Activated CD4-positive, alpha-beta T cell treated with anti-CD3 and anti-CD28 coated beads for 24 hours (primary cell): Measurements from ENCODE around the gene SDR39U1.

Experiments used
- DNase-seq, 2 donors: peaks; one replicate each; pipeline ENCODE4 v3.0.0-alpha.2; 2020; ENCODE audit warnings: low read depth in 2 of 2

The SDR39U1 gene

DNA sequence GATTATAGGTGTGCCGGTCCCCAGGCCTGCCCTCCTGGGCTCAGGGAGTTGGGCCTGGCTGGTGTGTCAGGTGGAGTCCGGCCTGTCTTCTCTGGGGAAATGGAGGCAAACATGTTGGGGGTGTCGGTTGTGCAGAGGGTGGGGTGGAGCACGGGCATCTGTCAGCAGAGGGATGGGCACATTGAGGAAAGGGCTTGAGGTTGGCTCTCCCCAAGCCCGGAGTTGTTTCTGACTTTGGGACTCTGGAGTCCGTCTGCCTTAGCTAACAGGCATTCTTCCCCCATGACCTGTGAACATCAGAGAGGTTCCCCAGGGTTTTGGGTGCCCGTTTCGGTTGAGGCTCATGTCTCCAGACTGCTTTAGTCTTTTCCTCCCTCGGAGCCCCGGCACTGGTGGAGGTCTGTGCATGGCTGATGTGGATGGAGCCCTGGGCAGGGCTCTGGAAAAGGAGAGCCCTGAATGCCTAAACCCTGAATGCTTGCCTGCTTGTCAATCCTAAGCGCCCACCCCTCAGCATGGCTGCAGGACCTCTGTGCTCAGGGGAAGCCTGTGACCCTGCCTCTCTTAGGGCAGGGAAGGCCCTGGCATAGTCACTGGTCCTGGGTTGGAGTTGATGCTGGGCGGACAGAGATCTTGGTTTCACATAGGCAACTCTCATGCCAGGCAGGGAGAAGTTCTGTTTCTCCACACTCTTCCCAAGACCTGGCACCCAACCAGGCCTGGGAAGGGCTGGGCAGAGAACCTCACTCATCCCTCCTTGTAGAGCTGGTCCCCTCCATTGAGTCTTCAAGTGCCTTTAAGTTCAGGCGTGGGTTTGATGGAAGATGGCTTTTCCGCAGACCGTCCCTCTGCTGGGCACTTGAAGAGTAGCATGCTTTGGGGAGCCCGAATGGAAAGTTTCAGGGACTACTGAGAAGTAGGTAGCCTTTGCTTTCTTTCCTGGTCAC, 30.9 kb downstream of the SDR39U1 start:
- no peak for DNase-seq

DNA sequence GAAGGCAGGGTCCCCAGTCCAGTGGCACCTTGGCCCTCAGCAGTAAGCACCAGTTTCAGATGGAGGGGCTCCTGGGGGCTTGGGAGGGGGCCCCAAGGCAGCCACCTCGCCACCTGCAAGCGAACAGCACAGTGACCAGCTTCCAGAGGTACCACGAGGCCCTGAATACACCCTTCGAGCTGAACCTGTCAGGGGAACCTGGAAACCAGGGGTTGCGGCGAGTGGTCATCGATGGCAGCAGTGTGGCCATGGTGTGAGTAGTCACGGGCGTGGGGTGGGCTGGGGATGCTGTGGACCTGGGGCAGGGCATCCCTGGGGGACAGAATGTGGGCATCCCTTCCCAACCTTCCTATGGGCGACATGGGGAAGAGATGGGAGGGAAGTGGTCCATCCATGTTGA, 32.6 kb downstream of the SDR39U1 start:
- DNase-seq: no peak

DNA sequence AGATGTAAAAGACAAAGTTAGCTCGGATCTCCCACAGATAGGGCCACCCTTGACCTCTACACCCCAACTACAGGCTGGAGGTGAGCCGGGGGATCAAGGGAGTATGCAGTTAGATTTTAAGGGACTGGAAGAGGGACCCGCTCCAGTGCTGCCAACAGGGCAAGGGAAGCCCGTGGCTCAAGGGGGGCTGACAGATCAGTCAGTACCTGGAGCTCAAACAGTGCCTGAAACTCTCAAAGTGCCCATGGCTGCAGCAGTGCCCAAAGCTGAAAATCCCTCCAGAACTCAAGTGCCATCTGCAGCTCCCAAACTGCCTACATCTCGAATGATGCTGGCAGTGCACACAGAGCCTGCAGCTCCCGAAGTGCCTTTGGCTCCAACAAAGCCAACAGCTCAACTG, 33.4 kb downstream of the SDR39U1 start:
- DNase-seq: no peak

DNA sequence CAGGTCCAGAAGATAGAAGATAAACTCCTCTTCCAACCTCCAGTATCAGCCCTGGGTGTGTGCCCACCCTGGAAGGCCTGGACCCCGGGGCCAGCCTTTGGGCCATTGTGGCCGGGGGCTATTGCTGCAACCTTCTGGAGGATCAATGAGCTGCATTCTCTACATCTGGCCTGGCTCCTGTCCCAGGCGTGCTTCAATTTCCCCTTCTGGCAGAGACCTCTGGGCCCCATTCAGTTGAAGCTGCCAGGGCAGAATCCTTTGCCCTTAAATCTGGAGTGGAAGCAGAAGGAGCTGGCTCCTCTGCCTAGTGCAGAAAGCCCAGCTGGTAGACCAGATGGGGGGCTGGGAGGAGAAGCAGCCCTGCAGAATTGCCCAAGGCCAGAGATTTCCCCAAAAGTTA, 33.8 kb downstream of the SDR39U1 start:
- no peak for DNase-seq

DNA sequence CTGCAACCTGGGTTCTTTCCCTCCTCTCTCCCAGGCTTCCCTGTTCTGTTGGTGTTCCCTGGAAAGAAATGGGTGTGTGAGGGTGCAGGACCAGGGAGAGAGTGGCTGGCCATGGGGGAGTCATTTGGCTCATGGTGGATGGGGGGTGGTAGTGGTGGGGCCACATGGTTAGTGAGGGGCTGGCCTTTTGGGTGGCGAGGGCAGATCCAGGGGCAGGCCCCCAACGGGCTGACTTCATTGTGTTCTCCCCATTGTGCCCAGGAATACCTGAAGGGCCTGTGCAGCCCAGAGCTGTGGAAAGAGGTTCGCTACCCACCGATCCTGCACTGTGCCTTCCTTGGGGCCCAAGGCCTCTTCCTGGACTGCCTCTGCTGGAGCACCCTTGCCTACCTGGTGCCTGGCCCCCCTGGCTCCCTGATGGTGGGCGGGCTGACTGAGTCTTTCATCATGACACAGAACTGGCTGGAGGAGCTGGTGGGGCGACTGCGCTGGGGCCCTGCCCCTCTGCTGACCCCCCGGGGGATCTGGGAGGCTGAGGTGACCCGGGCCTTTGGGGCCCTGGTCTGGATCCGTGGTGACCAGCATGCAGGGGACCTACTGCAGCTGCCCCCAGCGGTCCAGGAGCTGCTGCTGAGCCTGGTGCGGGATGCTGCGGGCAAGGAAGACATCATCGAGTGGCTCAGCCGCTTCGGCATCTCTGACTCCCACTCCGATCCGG, 34.8 kb downstream of the SDR39U1 start:
- DNase-seq: no peak

DNA sequence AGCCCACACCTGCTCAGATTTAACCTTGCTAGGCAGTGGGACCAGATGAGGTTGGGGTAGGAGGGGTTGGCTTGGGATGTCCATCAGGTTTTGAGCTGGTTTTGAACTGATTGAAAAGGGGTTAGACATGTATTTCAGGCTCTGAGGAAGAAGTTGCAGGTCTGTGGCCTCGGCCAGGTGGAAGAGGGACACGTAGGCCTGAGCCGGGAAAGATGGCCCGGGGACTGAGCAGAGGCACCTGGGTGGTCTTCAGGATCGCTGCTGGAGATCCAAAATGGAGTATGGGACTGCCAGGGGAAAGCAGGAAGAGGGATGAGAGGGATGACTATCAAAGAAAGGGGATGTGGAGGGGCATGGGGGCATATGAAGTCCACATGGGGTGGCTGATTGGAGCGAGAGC, 36.2 kb downstream of the SDR39U1 start:
- no peak for DNase-seq

DNA sequence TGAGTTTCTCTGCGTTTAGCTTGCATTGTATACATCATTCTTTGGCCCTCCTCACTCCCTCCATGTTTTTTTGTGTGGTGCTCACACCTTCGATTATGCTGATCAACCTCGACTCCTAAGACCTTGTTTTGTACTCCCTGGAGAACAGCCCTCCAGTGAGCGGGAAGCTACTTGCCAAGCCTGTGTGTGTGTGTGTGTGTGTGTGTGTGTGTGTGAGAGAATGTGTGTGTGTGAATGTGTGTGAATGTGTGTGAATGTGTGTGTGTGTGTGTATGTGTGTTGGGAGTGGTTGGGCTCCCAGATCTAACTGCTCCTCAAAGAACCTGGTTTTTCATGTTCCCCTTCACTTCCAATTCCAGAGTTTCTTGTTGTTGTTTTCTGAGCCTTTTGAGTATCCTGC, 37.8 kb downstream of the SDR39U1 start:
- DNase-seq: no peak

DNA sequence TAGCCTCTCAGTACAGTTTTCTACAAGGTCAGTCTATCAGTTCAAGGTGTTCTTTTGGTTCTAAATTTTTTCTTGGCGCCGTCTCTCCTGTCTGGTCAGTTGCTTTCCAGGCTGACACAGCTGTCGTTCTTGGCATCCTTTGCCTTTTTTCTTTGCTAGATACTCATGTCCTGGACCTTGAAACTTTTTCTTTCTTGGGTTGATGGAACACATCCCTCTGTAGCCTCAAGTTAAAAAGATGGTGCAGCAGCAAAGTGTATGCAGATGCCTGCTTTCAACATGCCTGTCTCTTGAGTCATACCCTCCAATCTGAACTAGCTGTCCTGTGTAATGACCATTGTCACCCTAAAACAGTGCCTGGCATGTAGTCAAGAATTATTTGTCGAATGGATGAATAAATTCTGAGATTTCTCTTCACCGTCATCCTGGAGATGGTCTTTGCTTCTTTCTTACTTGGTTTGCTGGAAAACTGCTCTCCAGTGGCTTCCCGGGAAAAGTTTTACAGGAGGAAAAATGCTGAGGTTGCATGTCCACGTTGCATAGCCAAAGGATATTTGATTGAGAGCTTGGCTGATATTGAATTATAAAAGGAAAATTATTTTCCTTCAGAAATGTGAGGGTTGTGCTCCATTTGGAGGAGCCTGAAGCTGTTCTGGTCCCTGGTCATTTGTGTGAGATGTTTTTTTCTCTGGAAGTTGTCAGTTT, 39.1 kb downstream of the SDR39U1 start:
- no peak for DNase-seq

DNA sequence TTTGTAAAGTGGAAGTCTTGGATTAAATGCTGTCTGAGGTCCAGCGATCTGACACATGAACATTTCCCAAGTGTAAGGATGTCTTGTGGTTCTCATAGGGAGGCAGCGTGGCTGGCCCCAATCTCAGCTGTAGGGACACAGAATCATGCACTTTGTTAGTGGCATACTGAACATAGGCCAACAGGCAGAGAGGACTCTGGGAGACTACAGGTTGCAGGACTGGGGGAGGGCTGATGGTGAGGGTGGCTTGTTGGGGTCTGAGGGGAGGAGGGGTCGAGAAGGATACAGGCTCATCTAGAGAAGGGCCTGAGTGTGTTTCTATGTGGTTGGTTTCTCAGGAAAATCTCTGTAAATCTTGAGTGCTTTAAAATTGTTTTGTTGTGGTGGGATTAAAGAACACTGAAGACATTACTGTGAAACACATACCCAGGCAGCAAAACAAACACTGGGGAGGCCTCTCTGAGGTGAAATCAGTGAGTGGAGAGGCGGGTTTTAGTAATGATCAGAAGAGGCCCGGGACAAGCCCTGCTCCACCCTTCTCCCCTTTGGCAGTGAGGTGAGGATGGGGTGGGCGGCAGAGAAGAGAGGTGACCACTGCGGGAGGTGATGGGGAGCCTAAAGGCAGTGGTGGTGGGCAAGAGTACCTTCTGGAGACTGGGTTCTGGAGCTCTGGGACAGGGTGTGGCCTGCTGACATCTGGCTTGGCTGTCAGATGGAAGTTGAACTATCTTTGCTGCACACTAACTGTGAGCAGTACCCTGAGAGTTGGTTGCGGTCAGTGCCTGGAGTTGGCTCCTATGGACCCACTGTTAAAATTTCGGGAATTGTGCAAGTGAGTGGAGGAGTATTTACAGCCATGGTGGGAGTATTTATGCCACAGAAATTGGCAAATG, 40.5 kb downstream of the SDR39U1 start:
- no peak for DNase-seq

DNA sequence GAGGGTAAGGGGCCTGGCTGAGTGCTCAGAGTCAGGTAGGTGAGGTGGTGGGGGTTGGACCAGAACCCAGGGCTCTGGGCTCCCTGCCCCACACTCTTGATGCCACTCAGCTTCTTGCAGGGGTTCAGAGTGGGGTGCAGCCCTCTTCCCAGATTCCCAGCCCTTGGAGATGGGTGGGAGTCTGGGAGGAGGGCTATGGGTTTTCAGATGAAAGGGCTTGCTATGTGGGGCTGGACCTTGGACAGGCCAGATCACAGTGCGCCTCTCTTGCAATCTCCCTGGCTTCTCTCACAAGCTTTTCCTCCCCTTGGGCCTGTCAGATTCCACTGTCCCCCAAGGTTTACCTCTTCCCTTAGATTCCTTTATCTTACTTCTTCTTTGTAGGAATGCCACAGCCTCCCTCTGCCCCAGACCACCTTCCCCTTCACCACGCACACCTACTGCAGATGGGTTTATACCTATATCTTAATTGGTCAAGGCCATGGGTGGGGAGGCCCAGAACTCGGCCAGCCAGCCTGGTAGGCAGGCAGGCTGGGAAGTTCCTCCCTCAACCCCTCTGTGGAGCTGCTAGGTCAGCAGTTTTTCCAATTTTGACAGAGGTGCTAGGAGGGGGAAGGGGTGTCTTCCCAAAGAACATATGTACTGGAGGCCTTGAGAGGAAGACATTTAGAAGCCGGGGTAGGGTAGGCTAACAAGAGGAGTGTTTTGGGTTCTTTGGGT, 42.4 kb downstream of the SDR39U1 start:
- no peak for DNase-seq

DNA sequence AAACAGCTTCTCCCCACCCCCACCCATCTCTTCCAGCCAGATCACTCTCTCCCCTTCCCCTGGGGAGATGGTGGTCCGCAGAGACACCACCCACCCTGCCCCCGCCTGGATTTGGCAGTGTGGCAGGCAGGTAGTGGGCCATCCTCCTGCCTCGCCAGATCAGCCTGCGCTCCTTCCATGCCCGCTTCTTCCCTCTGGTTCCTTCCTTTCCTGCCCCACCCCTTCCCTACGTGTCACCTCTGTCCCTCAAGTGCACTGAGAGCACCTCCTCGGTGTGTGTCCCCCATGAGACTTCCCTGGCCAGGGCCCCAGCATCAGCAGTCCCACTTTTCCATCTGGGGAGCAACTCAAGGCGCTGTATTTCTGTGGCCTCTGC, 43.1 kb downstream of the SDR39U1 start:
- no peak for DNase-seq

DNA sequence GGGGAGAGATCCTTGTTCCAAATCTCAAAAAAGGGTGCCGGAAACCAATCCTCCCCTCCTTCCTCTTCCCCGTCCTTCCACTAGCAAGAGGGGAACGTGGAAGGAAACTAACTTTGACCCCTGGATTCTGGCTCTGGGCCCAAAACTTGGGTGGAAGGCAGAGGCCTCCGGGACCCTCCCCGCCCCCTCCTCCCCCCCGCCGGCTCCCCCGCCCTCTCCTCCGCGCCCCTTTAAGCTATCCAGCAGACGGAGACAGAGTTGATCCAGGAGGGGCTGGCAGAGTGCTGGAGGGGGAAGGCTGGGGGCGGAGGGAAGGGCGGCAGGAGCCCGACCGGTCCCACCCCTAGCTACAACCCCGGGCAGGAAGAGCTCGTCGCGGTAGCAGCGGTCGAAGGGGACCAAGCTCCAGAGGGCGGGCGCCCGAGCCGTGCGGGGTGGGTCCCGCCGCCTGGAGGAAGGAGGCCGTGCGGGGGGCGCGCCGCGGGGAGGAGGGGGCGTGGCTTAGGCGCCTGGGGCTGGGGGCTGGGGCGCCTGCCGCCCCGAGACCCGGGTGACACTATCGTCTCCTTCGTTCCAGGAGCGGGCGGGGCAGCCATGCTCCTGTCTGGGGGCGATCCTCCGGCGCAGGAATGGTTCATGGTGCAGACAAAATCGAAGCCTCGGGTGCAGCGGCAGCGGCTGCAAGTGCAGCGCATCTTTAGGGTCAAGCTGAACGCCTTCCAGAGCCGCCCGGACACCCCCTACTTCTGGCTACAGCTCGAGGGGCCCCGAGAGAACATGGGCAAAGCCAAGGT, 43.7 kb downstream of the SDR39U1 start, which contains the start of gene NYNRIN:
NYNRIN (plus strand) TSS at position 351 of the 794 bp plus-strand sequence; CDS start at position 595, 244 bp downstream.
- peak in 1 of 2 donors; percentile 3 for DNase-seq

DNA sequence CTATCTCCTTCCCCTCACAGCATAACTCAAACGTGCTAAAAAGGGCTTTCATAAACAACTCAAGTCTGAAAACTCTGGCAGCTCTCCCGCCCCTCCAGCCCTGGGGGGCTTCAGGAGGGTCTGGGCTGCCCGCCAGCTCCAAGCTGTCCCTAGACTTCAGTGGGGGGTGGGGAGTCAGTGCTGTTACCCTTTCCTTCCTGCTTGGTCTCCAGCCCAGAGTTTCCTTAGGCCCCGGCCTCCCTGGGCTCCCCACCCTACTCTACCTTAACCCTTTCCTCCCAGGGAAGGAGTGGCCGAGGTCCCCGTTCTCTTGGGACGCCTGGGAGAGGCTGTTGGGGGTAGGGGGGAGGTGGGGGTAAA, 44.3 kb downstream of the SDR39U1 start:
- no peak for DNase-seq

DNA sequence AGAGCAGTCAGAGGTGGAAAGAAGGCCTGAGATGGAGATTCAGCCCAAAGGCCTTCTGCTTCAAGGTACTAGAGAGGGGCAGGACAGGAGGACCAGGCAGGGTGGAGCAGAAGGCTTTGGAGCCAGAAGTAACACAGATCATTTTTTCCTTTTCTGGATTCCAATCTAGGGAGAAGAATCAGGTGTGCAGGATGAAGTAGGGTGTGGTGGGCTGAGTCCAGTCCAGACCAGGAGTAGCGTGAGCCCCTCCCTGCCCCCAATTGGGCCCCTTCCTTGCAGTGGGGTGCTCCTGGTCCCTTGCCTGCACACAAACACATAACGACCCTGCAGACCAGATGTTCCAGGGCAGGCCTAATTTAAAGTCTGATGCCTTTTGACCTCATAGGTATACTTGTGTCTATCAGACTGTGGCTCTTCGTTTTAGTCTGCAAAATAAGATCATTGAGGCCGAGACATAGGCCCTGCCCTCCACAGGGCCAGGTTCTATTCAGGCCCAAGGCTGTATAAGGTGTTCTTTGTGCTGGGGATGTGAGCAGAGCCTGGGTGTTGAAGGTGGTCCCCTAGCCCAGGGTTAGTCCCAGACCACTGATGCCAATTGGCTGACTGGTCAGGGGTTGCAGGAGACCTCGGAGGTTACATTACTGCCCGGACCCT, 44.8 kb downstream of the SDR39U1 start:
- DNase-seq: no peak

DNA sequence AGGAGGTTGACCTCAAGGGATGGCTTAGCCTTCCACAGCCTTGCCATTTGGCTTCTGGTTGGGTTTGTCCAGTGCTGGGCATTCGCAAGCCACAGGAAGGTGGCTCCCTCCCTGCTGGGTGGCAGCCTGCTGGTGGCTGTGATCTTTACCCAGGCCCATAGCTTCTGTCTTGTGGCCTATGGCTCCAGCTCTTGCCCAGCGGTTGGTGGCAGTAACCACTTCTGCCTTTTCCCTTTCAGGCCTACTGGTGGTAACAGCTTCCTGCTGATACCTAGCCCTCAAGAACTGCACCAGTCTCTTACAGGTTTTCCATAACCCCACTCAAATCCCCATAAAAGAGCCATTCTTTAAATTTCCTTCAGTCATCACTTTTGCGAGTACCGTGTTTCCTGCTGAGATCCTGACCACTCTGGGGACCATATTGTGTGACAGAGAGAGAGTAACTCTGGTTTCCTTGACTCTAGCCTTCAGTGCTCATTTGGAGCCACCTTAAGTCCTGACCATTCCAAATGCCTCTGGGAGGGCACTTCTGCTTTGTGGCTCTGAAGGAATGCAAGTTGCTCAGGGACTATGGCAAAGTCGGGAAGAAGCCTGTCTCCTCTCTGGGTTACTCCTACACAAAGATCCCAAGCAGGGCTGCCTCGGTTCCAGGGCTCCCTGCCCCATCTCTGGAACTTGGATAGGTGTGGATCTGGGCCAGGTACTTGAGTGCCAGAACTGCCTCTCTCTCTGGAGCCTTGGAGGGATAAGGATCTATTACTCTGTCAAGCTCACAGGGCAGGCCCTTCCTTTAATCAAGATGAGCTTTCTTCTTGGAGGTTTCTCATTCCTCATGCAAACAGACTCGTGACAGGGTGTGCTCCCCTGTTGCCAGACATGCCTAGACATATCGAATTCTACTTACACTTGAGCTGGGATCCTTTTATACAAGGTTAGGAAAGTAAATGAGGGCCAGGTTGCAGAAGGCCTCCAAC, 46.7 kb downstream of the SDR39U1 start:
- no peak for DNase-seq

DNA sequence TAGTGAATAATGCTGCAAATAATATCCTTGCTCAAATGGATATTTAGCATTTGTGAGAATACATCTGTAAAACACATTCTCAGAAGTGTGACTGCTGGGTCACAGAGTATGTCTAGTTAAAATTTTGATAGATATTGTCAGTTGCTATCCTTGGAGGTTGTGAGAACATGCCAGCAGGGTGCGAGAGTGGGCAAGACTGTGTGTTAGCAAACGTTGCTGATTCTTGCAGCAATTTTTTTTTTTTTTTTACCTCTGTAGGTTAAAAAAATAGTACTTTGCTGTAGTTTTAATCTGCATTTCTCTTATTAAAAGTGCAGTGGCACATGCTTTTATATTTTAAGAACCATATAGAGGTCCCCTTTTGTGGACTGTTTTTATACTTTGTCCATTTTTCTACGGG, 48.3 kb downstream of the SDR39U1 start:
- DNase-seq: no peak

DNA sequence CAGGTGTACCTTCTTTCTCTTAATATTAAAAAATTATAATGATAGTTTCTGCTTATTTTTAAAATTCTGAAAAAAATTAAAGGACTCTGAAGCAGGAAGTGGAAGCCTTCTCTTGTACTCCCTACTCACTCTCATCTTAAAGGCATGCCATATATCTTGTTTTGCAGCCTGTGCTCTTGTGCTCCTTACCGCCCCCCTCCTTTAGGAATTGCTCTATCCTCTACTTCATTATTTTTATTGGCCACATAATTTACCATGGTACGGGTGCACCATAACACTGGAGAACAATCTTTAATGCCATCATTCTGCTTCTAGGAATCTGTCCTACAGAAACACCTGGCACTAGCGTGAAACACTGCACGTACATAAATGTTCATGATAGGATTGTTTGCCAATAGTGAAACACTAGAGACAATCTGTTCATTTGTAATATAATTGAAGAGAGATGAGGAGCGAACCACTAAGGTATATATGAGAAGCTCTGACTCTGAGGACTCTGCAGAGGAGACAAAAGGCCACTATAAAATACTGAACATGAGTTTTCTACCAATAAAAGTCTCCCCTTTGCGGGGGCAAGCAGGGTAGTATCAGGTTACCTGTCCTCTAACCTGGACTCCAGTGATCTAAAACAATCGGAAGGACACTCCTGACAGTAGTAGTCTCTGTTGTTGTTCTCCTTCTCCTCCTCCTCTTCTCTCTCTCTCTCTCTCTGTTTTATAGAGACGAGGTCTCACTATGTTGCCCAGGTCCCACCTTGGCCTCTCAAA, 50.1 kb downstream of the SDR39U1 start:
- no peak for DNase-seq
